ENCODE measurements around the gene ST6GAL1. TPM values are rescaled to one million over a fixed set of nuclear protein-coding genes. Genes with fewer than 3 reads are reported as not detected.

Gene ST6GAL1
- total and polyA plus RNA-seq, 7 donors: 5.4 to 60.5 (median 10.0) TPM

- DNase-seq: no peak
- Histone ChIP-seq H3K9me3 (no peaks in the 10 kb centered on the region), H3K4me1 (peaks cover 0 to 11% (median 8%) of the 10 kb centered on the region in 4 donors), H3K27me3 (no peaks in the 10 kb centered on the region), H3K36me3 (no peaks in the 10 kb centered on the region), H3K27ac (no peak overlapping the region), H3K4me3 (no peak overlapping the region)
- no peak for TF ChIP-seq POLR2AphosphoS5 (IDR thresholded peaks at IDR 0.05)
- no peak for TF ChIP-seq CTCF (IDR thresholded peaks at IDR 0.05)
- no peak for TF ChIP-seq EP300 (IDR thresholded peaks at IDR 0.05)
- no peak for TF ChIP-seq POLR2A (IDR thresholded peaks at IDR 0.05)
- intact Hi-C loops (cut with DNase I): no loop called here
- WGBS, 2 donors: 82 to 91% methylated on average over 10 of the region's 10 CpGs
Measured at GRCh38 chr3:186937017-186937875, 6.9 kb downstream of the ST6GAL1 start.

GRCh38 chr3:186938716-186939115 is 8.4 kb downstream of the ST6GAL1 start:
- no peak for TF ChIP-seq EP300 (IDR thresholded peaks at IDR 0.05)
- no peak for TF ChIP-seq POLR2AphosphoS5 (IDR thresholded peaks at IDR 0.05)
- TF ChIP-seq CTCF (IDR thresholded peaks at IDR 0.05): no peak
- no peak for TF ChIP-seq POLR2A (IDR thresholded peaks at IDR 0.05)
- Histone ChIP-seq H3K36me3 (no peaks in the 10 kb centered on the region), H3K27ac (no peak overlapping the region), H3K4me1 (peaks cover 0 to 11% (median 8%) of the 10 kb centered on the region in 4 donors), H3K9me3 (no peaks in the 10 kb centered on the region), H3K4me3 (no peak overlapping the region), H3K27me3 (no peaks in the 10 kb centered on the region)
- intact Hi-C loops (cut with DNase I): no loop called here
- DNase-seq: no peak
- WGBS, 2 donors: 92 to 93% methylated on average over 6 of the region's 6 CpGs

- no peak for DNase-seq
- H3K36me3 ChIP-seq: no peaks in the 10 kb centered on the region
- WGBS, 2 donors: 95% methylated on average over 5 of the region's 5 CpGs
- H3K9me3 ChIP-seq: no peaks in the 10 kb centered on the region
- TF ChIP-seq CTCF (IDR thresholded peaks at IDR 0.05): no peak
- no peak for TF ChIP-seq POLR2A (IDR thresholded peaks at IDR 0.05)
- intact Hi-C loops (cut with DNase I): no loop called here
- peaks cover 0 to 11% (median 8%) of the 10 kb centered on the region in 4 donors for H3K4me1 ChIP-seq
- no peaks in the 10 kb centered on the region for H3K27me3 ChIP-seq
- H3K27ac ChIP-seq: no peak overlapping the region
- H3K4me3 ChIP-seq: no peak overlapping the region
Measured at GRCh38 chr3:186939536-186939935, 9.2 kb downstream of the ST6GAL1 start.

GRCh38 chr3:186940967-186941366 is 10.6 kb downstream of the ST6GAL1 start:
- Histone ChIP-seq H3K27me3 (no peaks in the 10 kb centered on the region), H3K4me3 (no peak overlapping the region), H3K36me3 (no peaks in the 10 kb centered on the region), H3K9me3 (no peaks in the 10 kb centered on the region), H3K27ac (peak overlapping the region in 3 of 4 donors; percentile 1 to 35 (median 16)), H3K4me1 (peaks cover 0 to 11% (median 8%) of the 10 kb centered on the region in 4 donors)
- TF ChIP-seq POLR2A (IDR thresholded peaks at IDR 0.05): no peak
- TF ChIP-seq POLR2AphosphoS5 (IDR thresholded peaks at IDR 0.05): peak in 1 of 4 donors; percentile 32
- intact Hi-C loops (cut with DNase I): no loop called here
- DNase-seq: no peak
- 28 to 49% methylated on average over 4 of the region's 4 CpGs for whole genome bisulfite sequencing, 2 donors

GRCh38 chr3:186942168-186942567 is 11.8 kb downstream of the ST6GAL1 start:
- H3K27ac ChIP-seq: peak overlapping the region in 2 of 4 donors; percentile 16 to 35
- H3K36me3 ChIP-seq: no peaks in the 10 kb centered on the region
- H3K4me1 ChIP-seq: peaks cover 0 to 11% (median 8%) of the 10 kb centered on the region in 4 donors
- 92 to 96% methylated on average over 4 of the region's 4 CpGs for WGBS, 2 donors
- H3K27me3 ChIP-seq: no peaks in the 10 kb centered on the region
- H3K4me3 ChIP-seq: no peak overlapping the region
- no peak for DNase-seq
- H3K9me3 ChIP-seq: no peaks in the 10 kb centered on the region
- TF ChIP-seq POLR2AphosphoS5 (IDR thresholded peaks at IDR 0.05): no peak
- no peak for TF ChIP-seq POLR2A (IDR thresholded peaks at IDR 0.05)
- no peak for TF ChIP-seq CTCF (IDR thresholded peaks at IDR 0.05)
- TF ChIP-seq EP300 (IDR thresholded peaks at IDR 0.05): no peak
- intact Hi-C loops (cut with DNase I): no loop called here
